Measurements from ENCODE around the gene DHRS13. TPM values are rescaled to one million over a fixed set of nuclear protein-coding genes. Genes with fewer than 3 reads are reported as not detected.
A peak's percentile ranks its signal among the peaks of the same experiment; 100 is the strongest.

DHRS13 gene
- total RNA-seq, 3 donors from 2014 or later, result 7.1 to 10.1 (median 7.3) TPM

- Histone ChIP-seq H3K4me1 (ENCODE audit: low read depth) (no peaks in the 10 kb centered on the region), H3K9me3 (no peaks in the 10 kb centered on the region), H3K4me3 (no peak overlapping the region), H3K36me3 (ENCODE audit: low read depth) (no peaks in the 10 kb centered on the region)
- no peak for DNase-seq
- TF ChIP-seq, protein P1, sequence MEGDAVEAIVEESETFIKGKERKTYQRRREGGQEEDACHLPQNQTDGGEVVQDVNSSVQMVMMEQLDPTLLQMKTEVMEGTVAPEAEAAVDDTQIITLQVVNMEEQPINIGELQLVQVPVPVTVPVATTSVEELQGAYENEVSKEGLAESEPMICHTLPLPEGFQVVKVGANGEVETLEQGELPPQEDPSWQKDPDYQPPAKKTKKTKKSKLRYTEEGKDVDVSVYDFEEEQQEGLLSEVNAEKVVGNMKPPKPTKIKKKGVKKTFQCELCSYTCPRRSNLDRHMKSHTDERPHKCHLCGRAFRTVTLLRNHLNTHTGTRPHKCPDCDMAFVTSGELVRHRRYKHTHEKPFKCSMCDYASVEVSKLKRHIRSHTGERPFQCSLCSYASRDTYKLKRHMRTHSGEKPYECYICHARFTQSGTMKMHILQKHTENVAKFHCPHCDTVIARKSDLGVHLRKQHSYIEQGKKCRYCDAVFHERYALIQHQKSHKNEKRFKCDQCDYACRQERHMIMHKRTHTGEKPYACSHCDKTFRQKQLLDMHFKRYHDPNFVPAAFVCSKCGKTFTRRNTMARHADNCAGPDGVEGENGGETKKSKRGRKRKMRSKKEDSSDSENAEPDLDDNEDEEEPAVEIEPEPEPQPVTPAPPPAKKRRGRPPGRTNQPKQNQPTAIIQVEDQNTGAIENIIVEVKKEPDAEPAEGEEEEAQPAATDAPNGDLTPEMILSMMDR (IDR thresholded peaks at IDR 0.05), result no peak
- intact Hi-C loops (cut with DNase I, micrococcal nuclease), result no loop called here
- no peak for ATAC-seq
Observed at GRCh38 chr17:28882154-28882895, 20.6 kb downstream of the DHRS13 start.

DNA sequence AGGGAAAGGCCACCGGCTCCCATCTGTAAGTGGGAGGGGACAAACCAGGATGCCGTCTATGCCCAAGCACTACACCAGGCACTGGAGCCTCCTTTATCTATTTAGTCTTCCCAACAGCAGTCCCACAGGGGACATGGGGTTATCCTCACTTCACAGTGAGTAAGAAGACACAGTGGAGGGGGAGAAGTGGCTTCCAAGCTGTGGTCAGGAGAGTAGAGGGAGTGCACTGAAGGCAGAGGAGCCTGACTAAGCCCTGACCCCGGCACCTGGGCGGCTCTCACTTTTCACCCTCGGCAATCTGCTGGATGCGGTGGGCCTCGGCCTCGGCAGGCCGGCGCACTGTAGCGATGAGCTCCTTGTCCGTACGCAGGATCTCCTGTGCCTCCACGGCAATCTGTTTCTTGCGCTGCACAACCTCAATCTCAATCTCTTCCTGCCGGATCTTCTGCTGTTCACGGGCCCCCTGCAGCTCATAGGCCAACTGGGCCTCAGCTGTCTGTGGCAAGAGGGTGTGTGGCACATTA is 21.3 kb downstream of the DHRS13 start:
- ATAC-seq, result no peak
- H3K4me3 ChIP-seq, result no peak overlapping the region
- H3K4me1 ChIP-seq (ENCODE audit: low read depth), result no peaks in the 10 kb centered on the region
- no peaks in the 10 kb centered on the region for H3K9me3 ChIP-seq
- DNase-seq, result no peak
- H3K36me3 ChIP-seq (ENCODE audit: low read depth), result no peaks in the 10 kb centered on the region
- TF ChIP-seq, protein P1 (IDR thresholded peaks at IDR 0.05), result no peak
- intact Hi-C loops (cut with DNase I, micrococcal nuclease), result no loop called here

GRCh38 chr17:28880572-28880945 is 22.3 kb downstream of the DHRS13 start:
- Histone ChIP-seq H3K4me1 (ENCODE audit: low read depth) (no peaks in the 10 kb centered on the region), H3K4me3 (no peak overlapping the region), H3K9me3 (no peaks in the 10 kb centered on the region), H3K36me3 (ENCODE audit: low read depth) (no peaks in the 10 kb centered on the region)
- intact Hi-C loops (cut with DNase I, micrococcal nuclease), result no loop called here
- TF ChIP-seq, protein P1 (IDR thresholded peaks at IDR 0.05), result no peak
- DNase-seq (no peak), ATAC-seq (no peak)

- no peak for ATAC-seq
- no peaks in the 10 kb centered on the region for H3K9me3 ChIP-seq
- no peak overlapping the region for H3K4me3 ChIP-seq
- TF ChIP-seq, protein P1 (IDR thresholded peaks at IDR 0.05), result no peak
- intact Hi-C loops (cut with DNase I, micrococcal nuclease), result no loop called here
- no peaks in the 10 kb centered on the region for H3K4me1 ChIP-seq (ENCODE audit: low read depth)
- no peak for DNase-seq
- no peaks in the 10 kb centered on the region for H3K36me3 ChIP-seq (ENCODE audit: low read depth)
Observed at GRCh38 chr17:28879886-28880571, 22.9 kb downstream of the DHRS13 start.

- ATAC-seq, result peak; percentile 87
- no peak for DNase-seq
- TF ChIP-seq, protein P1 (IDR thresholded peaks at IDR 0.05), result no peak
- Histone ChIP-seq H3K4me3 (no peak overlapping the region), H3K4me1 (ENCODE audit: low read depth) (no peaks in the 10 kb centered on the region), H3K9me3 (no peaks in the 10 kb centered on the region), H3K36me3 (ENCODE audit: low read depth) (no peaks in the 10 kb centered on the region)
- intact Hi-C loops (cut with DNase I, micrococcal nuclease), result no loop called here
Observed at GRCh38 chr17:28878981-28879380, 23.9 kb downstream of the DHRS13 start.

All from mucosa of descending colon (tissue), 3 donors.